WI38 (cell line): ENCODE results near the gene AGTR1.

Source experiments
- H3K4me3 ChIP-seq: 2 replicates; pipeline ENCODE4 v1.5.1; 2011; ENCODE audit warnings: low read depth, mild to moderate bottlenecking, control low read depth, low read length
- TF ChIP-seq, protein P1 (sequence below): IDR thresholded peaks from 2 replicates; pipeline ENCODE4 v1.5.1; 2012; ENCODE audit warnings: low read depth, mild to moderate bottlenecking, control low read depth, low read length

AGTR1 gene

DNA sequence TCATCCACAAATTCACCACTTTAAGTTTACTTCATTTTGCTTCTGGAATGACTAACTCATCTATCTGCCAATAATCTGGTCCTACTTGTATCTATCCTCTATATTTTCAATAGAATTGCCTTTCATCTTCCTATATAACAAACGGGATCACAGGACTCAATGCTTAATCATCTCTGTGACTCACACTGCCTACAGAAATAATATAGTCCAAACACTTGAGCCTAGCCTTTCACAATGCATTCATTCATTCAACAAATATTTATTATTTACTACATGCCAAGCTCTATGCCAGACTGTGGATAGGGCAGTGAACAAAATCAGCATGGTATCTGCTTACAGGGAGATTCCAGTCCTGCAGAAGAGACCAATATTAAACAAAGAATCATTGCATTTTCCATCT, 16.6 kb upstream of the AGTR1 start:
- TF ChIP-seq, protein P1, sequence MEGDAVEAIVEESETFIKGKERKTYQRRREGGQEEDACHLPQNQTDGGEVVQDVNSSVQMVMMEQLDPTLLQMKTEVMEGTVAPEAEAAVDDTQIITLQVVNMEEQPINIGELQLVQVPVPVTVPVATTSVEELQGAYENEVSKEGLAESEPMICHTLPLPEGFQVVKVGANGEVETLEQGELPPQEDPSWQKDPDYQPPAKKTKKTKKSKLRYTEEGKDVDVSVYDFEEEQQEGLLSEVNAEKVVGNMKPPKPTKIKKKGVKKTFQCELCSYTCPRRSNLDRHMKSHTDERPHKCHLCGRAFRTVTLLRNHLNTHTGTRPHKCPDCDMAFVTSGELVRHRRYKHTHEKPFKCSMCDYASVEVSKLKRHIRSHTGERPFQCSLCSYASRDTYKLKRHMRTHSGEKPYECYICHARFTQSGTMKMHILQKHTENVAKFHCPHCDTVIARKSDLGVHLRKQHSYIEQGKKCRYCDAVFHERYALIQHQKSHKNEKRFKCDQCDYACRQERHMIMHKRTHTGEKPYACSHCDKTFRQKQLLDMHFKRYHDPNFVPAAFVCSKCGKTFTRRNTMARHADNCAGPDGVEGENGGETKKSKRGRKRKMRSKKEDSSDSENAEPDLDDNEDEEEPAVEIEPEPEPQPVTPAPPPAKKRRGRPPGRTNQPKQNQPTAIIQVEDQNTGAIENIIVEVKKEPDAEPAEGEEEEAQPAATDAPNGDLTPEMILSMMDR = no peak
- H3K4me3 ChIP-seq = no peak overlapping the region

DNA sequence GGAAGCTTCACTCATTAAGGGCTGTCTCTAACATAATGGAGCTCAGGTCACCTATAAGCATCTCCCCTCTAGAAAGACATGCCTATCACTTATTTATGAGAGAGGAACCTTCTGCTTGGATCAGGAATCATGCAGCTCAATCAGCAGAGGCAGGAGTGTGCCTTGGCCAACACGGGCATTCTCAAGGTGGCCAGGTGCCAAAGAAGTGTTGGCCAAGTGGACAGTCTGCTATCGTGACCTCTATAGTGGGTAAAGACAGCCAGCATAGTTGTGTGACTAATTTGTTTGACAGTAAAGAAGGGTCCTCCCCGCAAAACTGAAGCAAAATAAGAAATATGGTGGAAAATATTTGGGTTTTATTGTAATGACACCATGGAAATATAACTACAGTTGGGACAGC, 14.7 kb upstream of the AGTR1 start:
- TF ChIP-seq, protein P1 = no peak
- no peak overlapping the region for H3K4me3 ChIP-seq

DNA sequence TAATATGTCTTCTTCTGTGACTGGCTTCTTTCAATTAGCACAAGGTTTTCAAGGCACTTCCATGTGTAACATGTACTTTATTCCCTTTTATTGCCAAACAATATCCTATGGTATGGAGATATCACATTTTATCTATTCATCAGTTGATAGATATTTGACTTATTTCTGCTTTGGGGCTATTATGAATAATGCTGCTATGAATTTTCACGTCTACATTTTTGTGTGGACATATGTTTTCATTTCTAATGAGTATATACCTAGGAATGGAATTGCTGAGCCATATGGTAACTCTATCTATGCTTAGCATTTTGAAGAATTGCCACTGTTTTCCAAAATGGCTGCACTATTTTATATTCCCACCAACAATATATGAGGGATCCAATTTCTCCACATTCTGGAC, 3.6 kb upstream of the AGTR1 start:
- no peak overlapping the region for H3K4me3 ChIP-seq
- TF ChIP-seq, protein P1 = no peak

DNA sequence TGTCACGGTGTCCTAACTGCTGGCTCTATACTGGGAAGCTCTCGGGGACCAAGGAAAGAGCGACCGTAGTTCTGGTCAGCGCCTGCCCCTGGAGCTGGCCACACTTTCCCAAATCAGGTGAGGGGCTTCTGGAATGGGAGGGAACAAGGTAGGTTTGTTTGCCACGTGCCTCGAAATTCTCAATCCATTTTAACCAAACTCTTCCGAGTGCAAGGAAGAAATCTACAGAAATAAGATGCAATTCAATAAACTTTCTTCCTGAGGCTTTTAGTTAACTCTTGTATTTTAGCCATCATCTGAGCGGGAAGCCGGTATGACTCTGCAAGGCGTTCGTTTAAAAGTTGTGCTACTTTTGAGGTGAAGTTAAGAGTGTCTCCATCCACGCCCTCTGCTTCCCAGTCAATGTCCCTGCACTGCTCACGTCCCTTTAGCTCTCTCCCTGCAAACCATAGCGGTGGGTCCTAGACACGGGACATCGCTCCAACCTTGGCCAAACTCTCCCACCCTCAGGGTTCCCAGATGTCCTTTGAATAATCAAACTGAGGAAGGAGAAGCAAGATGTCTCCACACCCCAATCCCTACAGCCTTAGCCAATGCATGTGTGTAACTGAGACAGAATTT, 597 bp downstream of the AGTR1 start:
- H3K4me3 ChIP-seq = no peak overlapping the region
- TF ChIP-seq, protein P1 = no peak

DNA sequence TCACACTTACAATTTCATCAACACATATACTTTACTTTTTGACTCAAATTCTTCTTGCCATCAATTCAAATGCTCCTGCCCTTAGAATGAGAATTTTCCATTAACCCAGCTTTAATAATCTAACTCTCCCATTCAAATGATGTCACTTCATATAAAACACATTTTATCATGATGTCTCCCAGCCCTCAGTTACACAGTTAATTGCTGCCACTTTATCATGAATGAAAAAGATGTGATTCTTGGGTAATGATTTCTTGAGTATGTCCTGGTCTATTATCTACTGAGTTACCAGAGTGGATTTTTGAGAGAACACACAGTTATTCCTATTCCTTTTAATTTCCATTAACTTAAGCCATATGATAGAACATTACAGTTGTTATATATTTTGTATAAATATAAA, 7.6 kb downstream of the AGTR1 start:
- TF ChIP-seq, protein P1 = no peak
- H3K4me3 ChIP-seq = no peak overlapping the region

DNA sequence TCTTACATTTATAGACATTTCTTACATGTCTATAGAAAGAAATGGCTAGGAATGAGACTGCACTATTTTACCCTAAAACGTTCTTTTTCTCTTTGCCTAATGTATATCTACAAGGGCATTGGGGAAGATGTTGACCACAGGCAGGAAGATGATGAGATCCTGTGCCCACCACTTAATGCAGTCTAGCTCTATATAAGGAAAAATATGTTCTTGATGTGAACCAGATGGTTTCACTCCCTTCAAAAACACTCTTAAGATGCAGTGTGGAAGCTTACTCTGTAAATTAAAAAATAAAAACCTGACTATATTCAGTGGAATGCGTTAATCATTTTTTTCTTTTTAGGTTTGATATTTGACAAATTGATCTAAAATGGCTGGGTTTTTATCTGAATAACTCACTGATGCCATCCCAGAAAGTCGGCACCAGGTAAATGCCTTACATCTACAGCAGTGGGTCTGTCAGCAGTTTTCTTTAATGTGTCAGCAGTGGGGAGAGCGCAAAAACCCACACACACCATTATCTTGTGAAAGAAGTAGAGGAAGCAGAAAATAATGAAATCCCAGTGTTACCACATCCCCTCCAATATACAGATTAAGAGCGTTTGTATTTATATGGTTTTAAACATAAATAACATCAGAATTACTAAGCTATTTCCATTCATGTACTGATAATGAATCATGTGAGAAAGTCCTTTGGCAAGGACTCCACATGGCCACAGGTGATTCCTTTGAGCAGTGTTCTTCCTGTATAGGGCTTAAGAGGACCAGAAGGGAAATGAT, 10.1 kb downstream of the AGTR1 start:
- H3K4me3 ChIP-seq = no peak overlapping the region

DNA sequence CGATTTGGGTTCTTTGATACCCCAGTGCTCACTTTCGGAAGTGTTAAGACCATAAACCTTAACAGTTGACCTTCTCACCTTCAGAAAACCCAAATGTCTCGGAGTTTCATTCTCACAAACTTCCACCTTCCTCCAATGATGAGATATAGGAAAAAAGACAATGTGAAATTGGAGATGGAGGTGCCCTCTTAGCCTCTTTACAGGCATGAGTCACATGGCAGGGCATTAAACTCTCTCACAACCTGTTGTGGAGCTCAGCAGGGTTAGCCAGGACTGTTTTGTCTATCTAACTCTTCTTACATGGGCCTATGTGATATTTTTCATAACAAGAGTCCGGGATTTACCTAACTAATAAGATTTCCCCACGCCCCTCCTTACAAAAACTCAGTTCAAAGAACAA, 10.7 kb downstream of the AGTR1 start:
- TF ChIP-seq, protein P1 = no peak

More for the DNA sequence above, 10.1 kb downstream of the AGTR1 start:
- TF ChIP-seq, protein P1 = no peak

More for the DNA sequence above, 10.7 kb downstream of the AGTR1 start:
- H3K4me3 ChIP-seq = no peak overlapping the region
